GM12878 (cell line): Measurements from ENCODE around the gene IL18RAP. TPM values are rescaled to one million over a fixed set of nuclear protein-coding genes. Genes with fewer than 3 reads are reported as not detected.

Experiments
- ATAC-seq: fragments of 200-7000 bp; cut with Tn5 transposase; 3 replicates; pipeline ENCODE4 v1.9.1; 2020; ENCODE audit warnings: mild to moderate bottlenecking, moderate library complexity
- BruUV-seq: library from RNA; stranded (reverse); fragments of 400-500 nt; replicated peaks from 2 replicates; lab custom pipeline; 2021; lab: Mats Ljungman, UMichigan
- CTCF ChIA-PET: fragments of 300-600 bp; sonication (Branson Sonifier 250); formaldehyde crosslinking; extraction: SDS; loops from one replicate; lab custom pipeline; 2021; ENCODE audit warnings: inconsistent platforms; lab: Yijun Ruan, JAX
- POLR2A ChIA-PET: fragments of 350-600 bp; formaldehyde crosslinking; extraction: SDS; loops from one replicate; lab custom pipeline; 2021; ENCODE audit warnings: inconsistent platforms; lab: Charles Lee
- RAD21 ChIA-PET: fragments of 300-600 bp; sonication (Branson Sonifier 250); formaldehyde crosslinking; loops from one replicate; lab custom pipeline; 2023; ENCODE audit warnings: antibody characterized with exemption; ENCODE audit not compliant: unreplicated experiment; lab: Charles Lee
- SMC1A ChIA-PET: fragments of 300-600 bp; sonication (Branson Sonifier 250); formaldehyde crosslinking; loops from one replicate; lab custom pipeline; 2023; ENCODE audit not compliant: unreplicated experiment, uncharacterized antibody; lab: Charles Lee
- DNase-seq: peaks from one replicate; pipeline ENCODE4 v3.0.0-alpha.2; 2011; ENCODE audit warnings: low read depth, low spot score
- FAIRE-seq: peaks from 3 replicates; lab custom pipeline; 2011; peaks lifted over from hg19 to GRCh38; lab: Jason Lieb, UNC
- H2AFZ ChIP-seq: 2 replicates; pipeline ENCODE4 v1.6.0; 2011; ENCODE audit warnings: low read depth, low read length, control low read depth; ENCODE audit not compliant: control insufficient read depth
- H3K27ac ChIP-seq: 2 replicates; pipeline ENCODE4 v1.5.1; 2011; ENCODE audit warnings: control low read depth; ENCODE audit not compliant: control insufficient read depth, insufficient read depth
- H3K27me3 ChIP-seq, 2 experiments: replicated peaks in 1 of 2; 2 replicates each; pipeline versions ENCODE4 v1.6.0 to v1.6.1; 2011; ENCODE audit warnings: low read length in 1 of 2; ENCODE audit not compliant: control insufficient read depth in 2 of 2, insufficient read depth in 2 of 2
- H3K36me3 ChIP-seq, 2 experiments: 2 replicates each; pipeline ENCODE4 v1.5.1; 2011; ENCODE audit warnings: low read length in 1 of 2; ENCODE audit not compliant: control insufficient read depth in 2 of 2, insufficient read depth in 2 of 2
- H3K4me1 ChIP-seq: 2 replicates; pipeline ENCODE4 v1.6.1; 2011; ENCODE audit warnings: mild to moderate bottlenecking, low read length, moderate library complexity, mixed read lengths; ENCODE audit not compliant: control insufficient read depth, insufficient read depth
- H3K4me2 ChIP-seq: 2 replicates; pipeline ENCODE4 v1.6.0; 2011; ENCODE audit warnings: control low read depth; ENCODE audit not compliant: control insufficient read depth, insufficient read depth
- H3K4me3 ChIP-seq: fragments of 200-600 bp; sonication (generic); 2 replicates; pipeline ENCODE4 v1.5.1; 2016
- H3K79me2 ChIP-seq: 2 replicates; pipeline ENCODE4 v1.6.0; 2011; ENCODE audit warnings: low read length; ENCODE audit not compliant: control insufficient read depth, insufficient read depth
- H3K9ac ChIP-seq: 2 replicates; pipeline ENCODE4 v1.8.0; 2011; ENCODE audit warnings: low read length, control low read depth, mixed read lengths; ENCODE audit not compliant: control insufficient read depth, insufficient read depth
- H3K9me3 ChIP-seq: replicated peaks from 3 replicates; pipeline ENCODE4 v1.5.1; 2011; ENCODE audit warnings: mild to moderate bottlenecking, low read length; ENCODE audit not compliant: control insufficient read depth, insufficient read depth
- H4K20me1 ChIP-seq: 2 replicates; pipeline ENCODE4 v1.6.0; 2011; ENCODE audit not compliant: control insufficient read depth, insufficient read depth
- BMI1 ChIP-seq: fragments of 450-650 bp; IDR thresholded peaks from 2 replicates; pipeline ENCODE4 v1.6.1; 2016; ENCODE audit warnings: mild to moderate bottlenecking, moderate library complexity, borderline replicate concordance
- BRCA1 ChIP-seq: IDR thresholded peaks from 2 replicates; pipeline ENCODE4 v1.6.1; 2011; ENCODE audit warnings: low read depth, low read length, improper control_type of control experiment
- CREB1 ChIP-seq: IDR thresholded peaks from 2 replicates; pipeline ENCODE4 v1.6.1; 2012; ENCODE audit warnings: low read depth, mild to moderate bottlenecking, inconsistent platforms
- CREM ChIP-seq: IDR thresholded peaks from 2 replicates; pipeline ENCODE4 v1.6.1; 2014; ENCODE audit warnings: antibody characterized with exemption, low read depth
- IKZF1 ChIP-seq: fragments of 450-650 bp; conservative IDR thresholded peaks from 2 replicates; pipeline ENCODE4 v1.6.1; 2017; ENCODE audit warnings: antibody characterized with exemption, mild to moderate bottlenecking
- IKZF2 ChIP-seq, 2 experiments: fragments of 450-650 bp; IDR thresholded peaks; 2 replicates each; pipeline ENCODE4 v1.6.1; 2017; ENCODE audit warnings: mild to moderate bottlenecking in 2 of 2, moderate library complexity in 2 of 2
- JUNB ChIP-seq: IDR thresholded peaks from 2 replicates; pipeline ENCODE4 v1.6.1; 2016; ENCODE audit warnings: antibody characterized with exemption, mild to moderate bottlenecking
- POLR2A ChIP-seq: IDR thresholded peaks from 2 replicates; pipeline ENCODE4 v1.6.1; 2011; ENCODE audit warnings: low read depth, mild to moderate bottlenecking, low read length
- POLR2AphosphoS2 ChIP-seq: IDR thresholded peaks from 2 replicates; pipeline ENCODE4 v1.6.1; 2011; ENCODE audit warnings: low read depth, mild to moderate bottlenecking, low read length, improper control_type of control experiment, moderate library complexity
- SUZ12 ChIP-seq: fragments of 200-600 bp; sonication (generic); IDR thresholded peaks from one replicate; pipeline ENCODE4 v1.6.1; 2018; ENCODE audit warnings: antibody characterized with exemption, mild to moderate bottlenecking; ENCODE audit not compliant: unreplicated experiment
- TARDBP ChIP-seq: IDR thresholded peaks from 2 replicates; pipeline ENCODE4 v1.6.1; 2016; ENCODE audit warnings: borderline replicate concordance
- TCF7 ChIP-seq: IDR thresholded peaks from 2 replicates; pipeline ENCODE4 v1.6.1; 2014; ENCODE audit warnings: antibody characterized with exemption, borderline replicate concordance
- ZNF24 ChIP-seq: fragments of 450-650 bp; IDR thresholded peaks from 2 replicates; pipeline ENCODE4 v1.6.1; 2017; ENCODE audit warnings: antibody characterized with exemption, mild to moderate bottlenecking
- ZNF384 ChIP-seq: IDR thresholded peaks from 2 replicates; pipeline ENCODE4 v1.6.1; 2012; ENCODE audit warnings: low read depth, mild to moderate bottlenecking, low read length, improper control_type of control experiment, borderline replicate concordance
- ZZZ3 ChIP-seq: IDR thresholded peaks from 2 replicates; pipeline ENCODE4 v1.6.1; 2011; ENCODE audit warnings: low read depth; ENCODE audit not compliant: control insufficient read depth, insufficient read length
- WGBS: methylation state at CpG from one replicate; pipeline ENCODE4 v1.1.6; 2016; ENCODE audit warnings: low lambda C conversion rate; ENCODE audit not compliant: insufficient replicate concordance, insufficient coverage; ENCODE audit errors: missing lambda C conversion rate; 5-methylcytosine and 5-hydroxymethylcytosine counted together
- in situ Hi-C: fragments of 300-500 bp; cut with MboI; formaldehyde crosslinking; loops from 9 replicates; pipeline ENCODE4 v1.14.3; 2018; ENCODE audit warnings: mixed read lengths
- intact Hi-C: fragments of 100-400 bp; cut with micrococcal nuclease; formaldehyde crosslinking; loops from one replicate; pipeline ENCODE4 v1.14.2; 2022; ENCODE audit not compliant: unreplicated experiment
- polyA plus RNA-seq, 11 experiments: library from polyadenylated mRNA; depleted of rRNA in 4 of 11; unstranded in 6 of 11; stranded (reverse) in 5 of 11; fragments of >200 nt; fragmentation: Nextera tagmentation in 4 of 11; fragmentation: Illumina TruSeq in 1 of 11; extraction: Ambion mirVana in 4 of 11; extraction: Trizol in 1 of 11; gene quantifications; 1 replicate in 1 of 11; 2 replicates in 10 of 11; pipeline versions ENCODE4 v1.2.1 to v1.2.3, GENCODE V29; 2011 to 2016; ENCODE audit warnings: inconsistent platforms in 2 of 11, missing spikeins in 2 of 11, low read depth in 1 of 11
- total RNA-seq, 4 experiments: library from RNA; depleted of rRNA in 3 of 4; stranded (reverse); fragments of >200 nt in 3 of 4; fragmentation: Illumina TruSeq in 1 of 4; extraction: Trizol in 1 of 4; gene quantifications; 2 replicates each; pipeline versions ENCODE4 v1.2.1 to v1.2.3, GENCODE V29; 2013 to 2021
- TF ChIP-seq, protein P1 (sequence below): IDR thresholded peaks from 2 replicates; pipeline ENCODE4 v1.6.1; 2011; ENCODE audit warnings: borderline replicate concordance, low read depth, mild to moderate bottlenecking, moderate library complexity, low read length; ENCODE audit not compliant: insufficient read depth, poor library complexity, severe bottlenecking

Gene IL18RAP
- total and polyA plus RNA-seq, 10 of the 15 experiments (the other 5 are each of a cell fraction or from before 2014, with no cell fraction given), result 0.37 to 1.6 (median 0.75) TPM; not detected in 1

DNA sequence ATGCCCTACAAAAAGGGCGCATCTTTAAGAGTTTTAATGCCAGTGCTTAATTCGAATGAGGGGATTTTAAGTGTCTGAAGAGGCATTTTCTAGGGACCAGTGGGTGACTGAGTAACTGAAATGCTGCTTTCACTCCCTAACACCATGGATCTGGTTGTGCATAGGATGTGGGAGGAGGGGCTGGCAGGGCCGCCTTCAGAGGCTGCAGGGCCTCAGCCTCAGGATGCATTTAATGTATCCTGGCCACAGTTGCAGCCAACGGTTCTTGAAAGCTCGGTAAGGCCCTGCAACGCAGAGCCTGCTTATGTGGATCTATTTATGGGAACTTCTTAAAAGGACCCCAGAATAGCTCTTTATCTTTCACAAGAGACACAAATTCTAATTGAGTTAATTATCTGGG is 25.8 kb upstream of the IL18RAP start:
- ChIA-PET RAD21 (no interaction called here), POLR2A (no interaction called here), SMC1A (interaction anchor here (1.3 to 1.5 kb wide), 4 partner anchors 10 to 46 kb away, joined by 3 read pairs; no protein-coding TSS in a partner anchor), CTCF (interaction anchor here (1.2 kb wide), 1 partner anchor 18 kb away, joined by 3 read pairs; no protein-coding TSS in a partner anchor)
- no peak overlapping the region for H3K4me2 ChIP-seq
- ATAC-seq, result no peak
- TF ChIP-seq ZNF384, result no peak
- TF ChIP-seq TCF7, result no peak
- no peak for TF ChIP-seq BRCA1
- TF ChIP-seq, protein P1, sequence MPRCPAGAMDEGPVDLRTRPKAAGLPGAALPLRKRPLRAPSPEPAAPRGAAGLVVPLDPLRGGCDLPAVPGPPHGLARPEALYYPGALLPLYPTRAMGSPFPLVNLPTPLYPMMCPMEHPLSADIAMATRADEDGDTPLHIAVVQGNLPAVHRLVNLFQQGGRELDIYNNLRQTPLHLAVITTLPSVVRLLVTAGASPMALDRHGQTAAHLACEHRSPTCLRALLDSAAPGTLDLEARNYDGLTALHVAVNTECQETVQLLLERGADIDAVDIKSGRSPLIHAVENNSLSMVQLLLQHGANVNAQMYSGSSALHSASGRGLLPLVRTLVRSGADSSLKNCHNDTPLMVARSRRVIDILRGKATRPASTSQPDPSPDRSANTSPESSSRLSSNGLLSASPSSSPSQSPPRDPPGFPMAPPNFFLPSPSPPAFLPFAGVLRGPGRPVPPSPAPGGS, result no peak
- no peak for TF ChIP-seq IKZF1
- TF ChIP-seq IKZF2 (IDR thresholded peaks at IDR 0.05), result no peak
- TF ChIP-seq CREM, result no peak
- TF ChIP-seq POLR2AphosphoS2, result no peak
- TF ChIP-seq POLR2A, result no peak
- TF ChIP-seq SUZ12, result no peak
- TF ChIP-seq ZNF24, result no peak
- TF ChIP-seq BMI1, result no peak
- no peak for TF ChIP-seq TARDBP
- TF ChIP-seq ZZZ3, result no peak
- TF ChIP-seq CREB1, result no peak
- no peak for TF ChIP-seq JUNB
- no peak for DNase-seq
- BruUV-seq, result no TSS peak
- no peaks in the 10 kb centered on the region for H3K4me1 ChIP-seq
- no peaks in the 10 kb centered on the region; a peak in 1 of 4 replicates for H3K36me3 ChIP-seq
- H3K9ac ChIP-seq, result no peak overlapping the region
- no peak for FAIRE-seq
- no peaks in the 10 kb centered on the region for H3K9me3 ChIP-seq
- WGBS, result 40% methylated on average over 6 of the region's 6 CpGs
- H3K79me2 ChIP-seq, result no peaks in the 10 kb centered on the region
- intact Hi-C loops (no loop called here), in situ Hi-C loops (no loop called here)
- no peak overlapping the region for H2AFZ ChIP-seq
- no peaks in the 10 kb centered on the region for H4K20me1 ChIP-seq
- H3K27me3 ChIP-seq, result no peaks in the 10 kb centered on the region
- no peak overlapping the region for H3K27ac ChIP-seq
- no peak overlapping the region for H3K4me3 ChIP-seq
